Measurements from ENCODE around the gene ICAM5. TPM values are rescaled to one million over a fixed set of nuclear protein-coding genes. Genes with fewer than 3 reads are reported as not detected.

ICAM5 gene
- total and polyA plus RNA-seq, 10 of the 15 experiments (the other 5 are each of a cell fraction or from before 2014, with no cell fraction given), result 0.14 to 4.6 (median 0.94) TPM; not detected in 2

DNA sequence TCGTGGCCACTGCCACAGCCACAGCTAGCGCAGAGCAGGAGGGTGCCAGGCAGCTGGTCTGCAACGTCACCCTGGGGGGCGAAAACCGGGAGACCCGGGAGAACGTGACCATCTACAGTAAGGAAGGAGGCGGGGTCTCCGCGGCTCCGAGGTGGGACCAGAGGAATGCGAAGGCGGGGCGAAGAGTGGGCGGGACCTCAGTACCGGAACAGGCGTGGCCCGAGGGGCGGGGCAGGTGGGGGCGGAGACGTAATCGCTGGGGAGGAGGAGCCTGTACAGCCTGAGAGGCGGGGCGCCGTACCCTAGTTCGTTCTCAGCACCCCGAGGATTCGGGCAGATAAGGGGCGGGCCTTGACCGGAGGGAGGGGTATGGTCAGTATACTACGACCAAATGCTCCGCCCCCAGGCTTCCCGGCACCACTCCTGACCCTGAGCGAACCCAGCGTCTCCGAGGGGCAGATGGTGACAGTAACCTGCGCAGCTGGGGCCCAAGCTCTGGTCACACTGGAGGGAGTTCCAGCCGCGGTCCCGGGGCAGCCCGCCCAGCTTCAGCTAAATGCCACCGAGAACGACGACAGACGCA lies 2.5 kb downstream of the ICAM5 start (continued):
- TF ChIP-seq, protein P1, sequence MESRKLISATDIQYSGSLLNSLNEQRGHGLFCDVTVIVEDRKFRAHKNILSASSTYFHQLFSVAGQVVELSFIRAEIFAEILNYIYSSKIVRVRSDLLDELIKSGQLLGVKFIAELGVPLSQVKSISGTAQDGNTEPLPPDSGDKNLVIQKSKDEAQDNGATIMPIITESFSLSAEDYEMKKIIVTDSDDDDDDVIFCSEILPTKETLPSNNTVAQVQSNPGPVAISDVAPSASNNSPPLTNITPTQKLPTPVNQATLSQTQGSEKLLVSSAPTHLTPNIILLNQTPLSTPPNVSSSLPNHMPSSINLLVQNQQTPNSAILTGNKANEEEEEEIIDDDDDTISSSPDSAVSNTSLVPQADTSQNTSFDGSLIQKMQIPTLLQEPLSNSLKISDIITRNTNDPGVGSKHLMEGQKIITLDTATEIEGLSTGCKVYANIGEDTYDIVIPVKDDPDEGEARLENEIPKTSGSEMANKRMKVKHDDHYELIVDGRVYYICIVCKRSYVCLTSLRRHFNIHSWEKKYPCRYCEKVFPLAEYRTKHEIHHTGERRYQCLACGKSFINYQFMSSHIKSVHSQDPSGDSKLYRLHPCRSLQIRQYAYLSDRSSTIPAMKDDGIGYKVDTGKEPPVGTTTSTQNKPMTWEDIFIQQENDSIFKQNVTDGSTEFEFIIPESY (IDR thresholded peaks at IDR 0.05), result no peak
- TF ChIP-seq NFYA (IDR thresholded peaks at IDR 0.05; ENCODE audit: borderline replicate concordance, low read depth, low read length) (no peak), ZBED1 (IDR thresholded peaks at IDR 0.05; ENCODE audit: borderline replicate concordance) (no peak), EED (IDR thresholded peaks at IDR 0.05; ENCODE audit: low read depth) (no peak), SP1 (IDR thresholded peaks at IDR 0.05; ENCODE audit: low read depth, low read length) (peak; percentile 74), SRF (IDR thresholded peaks at IDR 0.05; ENCODE audit: low read depth in 2 of 2, low read length in 2 of 2) (0 out of 4 replicates have a peak, but pooled peaks of 1 of the 2 experiments have one; percentile 8), MYB (IDR thresholded peaks at IDR 0.05; ENCODE audit: borderline replicate concordance, low read depth, low read length) (no peak), KAT2A (conservative IDR thresholded peaks at IDR 0.05; ENCODE audit: control insufficient read depth, low read depth, low read length) (no peak), CHD4 (IDR thresholded peaks at IDR 0.05) (no peak), EGR1 (IDR thresholded peaks at IDR 0.05; ENCODE audit: borderline replicate concordance in 1 of 2, low read depth in 2 of 2, low read length in 2 of 2) (0 out of 3 replicates have a peak, but pooled peaks of 1 of the 2 experiments have one; percentile 38)

Measured in GM12878 (cell line).